Lung (tissue), 12 donors: Measurements from ENCODE around the gene DOCK1. TPM values are rescaled to one million over a fixed set of nuclear protein-coding genes. Genes with fewer than 3 reads are reported as not detected.

Experiments
- ATAC-seq: fragments of 200-7000 bp; cut with Tn5 transposase; one replicate; pipeline ENCODE4 v1.9.1; 2020; ENCODE audit warnings: moderate number of reproducible peaks; ENCODE audit not compliant: insufficient read depth, low FRiP score
- DNase-seq, 3 donors: peaks; one replicate each; pipeline ENCODE4 v3.0.0-alpha.2; 2013 to 2017
- H3K27ac ChIP-seq, 2 donors: one replicate each; pipeline ENCODE4 v1.5.1; 2013; ENCODE audit warnings: mild to moderate bottlenecking in 2 of 2, moderate library complexity in 2 of 2, control low read depth in 1 of 2, inconsistent platforms in 1 of 2, low read depth in 1 of 2, low read length in 1 of 2
- H3K27me3 ChIP-seq, 3 donors: one replicate each; pipeline ENCODE4 v1.5.1; 2013; ENCODE audit warnings: low read length in 2 of 3; ENCODE audit not compliant: control insufficient read depth in 3 of 3, insufficient read depth in 3 of 3
- H3K36me3 ChIP-seq, 4 donors: one replicate each; pipeline ENCODE4 v1.5.1; 2013; ENCODE audit warnings: low read length in 4 of 4, mild to moderate bottlenecking in 1 of 4, moderate library complexity in 1 of 4; ENCODE audit not compliant: control insufficient read depth in 4 of 4, insufficient read depth in 4 of 4
- H3K4me1 ChIP-seq, 5 donors: one replicate each; pipeline ENCODE4 v1.5.1; 2013; ENCODE audit warnings: low read length in 5 of 5, mild to moderate bottlenecking in 2 of 5, moderate library complexity in 1 of 5; ENCODE audit not compliant: control insufficient read depth in 5 of 5, insufficient read depth in 5 of 5
- H3K4me3 ChIP-seq: one replicate; pipeline ENCODE4 v1.5.1; 2013; ENCODE audit warnings: mild to moderate bottlenecking, control low read depth, moderate library complexity
- H3K9ac ChIP-seq, 2 donors: one replicate each; pipeline ENCODE4 v1.5.1; 2013; ENCODE audit warnings: low read length in 2 of 2, control low read depth in 1 of 2; ENCODE audit not compliant: insufficient read depth in 1 of 2
- H3K9me3 ChIP-seq, 4 donors: one replicate each; pipeline ENCODE4 v1.5.1; 2013; ENCODE audit warnings: low read length in 3 of 4, mild to moderate bottlenecking in 1 of 4, moderate library complexity in 1 of 4; ENCODE audit not compliant: control insufficient read depth in 4 of 4, insufficient read depth in 3 of 4
- WGBS, 2 donors: extraction: QIAGEN DNeasy Blood & Tissue Kit; methylation state at CpG; one replicate each; pipeline ENCODE4 v1.1.7; 2013; 5-methylcytosine and 5-hydroxymethylcytosine counted together
- polyA plus RNA-seq, 2 donors: library from polyadenylated mRNA; stranded (reverse); fragments of 200-250 nt; gene quantifications; one replicate each; pipeline ENCODE4 v1.2.1, GENCODE V29; 2013
- total RNA-seq, 2 donors: library from RNA; depleted of rRNA in 1 of 2; stranded (reverse); fragments of >200 nt in 1 of 2; gene quantifications; one replicate each; pipeline ENCODE4 v1.2.1, GENCODE V29; 2014 to 2021
- TF ChIP-seq, protein P1 (sequence below): IDR thresholded peaks from 2 replicates; pipeline ENCODE4 v1.5.1; 2012; ENCODE audit warnings: mild to moderate bottlenecking; ENCODE audit errors: control extremely low read depth, extremely low read depth
- donor health status: control.
- donor health status: control.
- donor health status: Bipolar disorder and iron deficiency.
- donor health status: healthy.
- donor health status: DM: yes; HTN: yes; CAD: no.

Gene DOCK1
- total and polyA plus RNA-seq, 4 donors, result 11.2 to 102 (median 30.5) TPM

DNA sequence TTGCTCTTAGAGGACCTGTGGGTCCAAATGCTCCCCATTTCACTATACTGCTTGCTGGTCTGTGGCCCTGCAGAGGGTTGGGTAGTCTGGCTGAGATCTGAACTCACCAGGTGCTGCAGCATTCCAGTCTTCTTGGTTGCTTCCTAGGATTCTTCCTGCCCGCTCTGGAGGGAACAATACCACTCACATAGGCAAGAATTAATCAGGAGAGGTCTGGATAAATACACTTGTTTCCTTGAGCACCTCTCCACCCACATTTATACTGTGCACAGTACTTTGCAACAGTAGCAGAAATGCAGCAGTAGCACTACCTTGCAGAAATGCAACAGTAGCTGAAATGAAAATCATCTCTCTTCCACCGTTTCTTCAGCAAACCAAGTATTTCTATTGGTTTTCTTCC, 165.9 kb downstream of the DOCK1 start:
- 70 to 93% methylated on average over 2 of the region's 2 CpGs for WGBS, 2 donors
- Histone ChIP-seq H3K9me3 (peaks cover 0 to 2% (median 0%) of the 10 kb centered on the region in 4 donors), H3K27ac (no peak overlapping the region), H3K36me3 (peaks cover 17 to 28% (median 24%) of the 10 kb centered on the region in 4 donors), H3K4me1 (no peaks in the 10 kb centered on the region), H3K4me3 (no peak overlapping the region), H3K9ac (no peak overlapping the region), H3K27me3 (no peaks in the 10 kb centered on the region)
- no peak for ATAC-seq
- no peak for DNase-seq
- TF ChIP-seq, protein P1, sequence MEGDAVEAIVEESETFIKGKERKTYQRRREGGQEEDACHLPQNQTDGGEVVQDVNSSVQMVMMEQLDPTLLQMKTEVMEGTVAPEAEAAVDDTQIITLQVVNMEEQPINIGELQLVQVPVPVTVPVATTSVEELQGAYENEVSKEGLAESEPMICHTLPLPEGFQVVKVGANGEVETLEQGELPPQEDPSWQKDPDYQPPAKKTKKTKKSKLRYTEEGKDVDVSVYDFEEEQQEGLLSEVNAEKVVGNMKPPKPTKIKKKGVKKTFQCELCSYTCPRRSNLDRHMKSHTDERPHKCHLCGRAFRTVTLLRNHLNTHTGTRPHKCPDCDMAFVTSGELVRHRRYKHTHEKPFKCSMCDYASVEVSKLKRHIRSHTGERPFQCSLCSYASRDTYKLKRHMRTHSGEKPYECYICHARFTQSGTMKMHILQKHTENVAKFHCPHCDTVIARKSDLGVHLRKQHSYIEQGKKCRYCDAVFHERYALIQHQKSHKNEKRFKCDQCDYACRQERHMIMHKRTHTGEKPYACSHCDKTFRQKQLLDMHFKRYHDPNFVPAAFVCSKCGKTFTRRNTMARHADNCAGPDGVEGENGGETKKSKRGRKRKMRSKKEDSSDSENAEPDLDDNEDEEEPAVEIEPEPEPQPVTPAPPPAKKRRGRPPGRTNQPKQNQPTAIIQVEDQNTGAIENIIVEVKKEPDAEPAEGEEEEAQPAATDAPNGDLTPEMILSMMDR, result no peak

DNA sequence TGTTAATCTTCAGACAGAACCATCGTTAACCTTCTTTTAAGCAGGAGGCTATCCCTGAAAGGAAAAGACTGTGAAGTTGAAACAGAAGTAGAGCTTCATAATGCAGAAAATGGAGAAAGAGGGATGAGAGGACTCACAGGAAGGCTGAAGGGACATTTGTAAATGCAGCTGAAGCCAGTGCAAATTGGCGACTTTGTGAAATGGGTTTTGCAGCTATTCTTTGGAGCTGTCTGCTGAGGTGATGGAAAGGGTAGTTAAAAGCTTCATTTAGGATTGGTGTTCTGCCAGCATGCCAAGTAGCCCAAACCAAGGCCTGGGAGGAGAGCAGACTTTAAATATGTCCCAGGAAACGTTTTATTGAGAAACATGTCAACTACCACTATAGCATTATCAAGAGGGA, 168.4 kb downstream of the DOCK1 start:
- DNase-seq (no peak), ATAC-seq (no peak)
- peaks cover 11 to 19% (median 17%) of the 10 kb centered on the region in 4 donors for H3K36me3 ChIP-seq
- H3K27me3 ChIP-seq, result no peaks in the 10 kb centered on the region
- TF ChIP-seq, protein P1, result no peak
- WGBS, 2 donors, result 84 to 88% methylated on average over 3 of the region's 3 CpGs
- H3K9me3 ChIP-seq, result peaks cover 0 to 2% (median 0%) of the 10 kb centered on the region in 4 donors
- H3K4me1 ChIP-seq, result no peaks in the 10 kb centered on the region
- H3K4me3 ChIP-seq, result no peak overlapping the region
- no peak overlapping the region for H3K9ac ChIP-seq
- H3K27ac ChIP-seq, result no peak overlapping the region

DNA sequence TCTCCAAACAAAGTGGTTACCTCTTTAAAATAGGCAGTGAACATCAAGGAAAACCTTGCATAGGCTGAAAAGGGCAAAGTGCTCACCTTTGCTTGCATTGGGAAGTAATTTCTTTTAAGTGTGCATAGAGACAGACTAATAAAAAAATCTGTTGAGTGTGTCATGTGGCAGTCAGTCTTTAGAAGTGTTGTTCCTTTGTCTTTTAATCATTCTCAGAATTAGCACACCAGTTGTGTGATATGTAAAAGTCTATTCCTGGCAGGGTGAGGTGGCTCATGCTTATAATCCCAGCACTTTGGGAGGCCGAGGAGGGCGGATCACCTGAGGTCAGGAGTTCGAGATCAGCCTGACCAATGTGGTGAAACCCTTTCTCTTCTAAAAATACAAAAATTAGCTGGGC, 174.2 kb downstream of the DOCK1 start:
- ATAC-seq, result no peak
- Histone ChIP-seq H3K4me3 (no peak overlapping the region), H3K9ac (no peak overlapping the region), H3K27ac (no peak overlapping the region), H3K36me3 (peaks cover 5 to 18% (median 10%) of the 10 kb centered on the region in 4 donors), H3K27me3 (no peaks in the 10 kb centered on the region), H3K4me1 (no peaks in the 10 kb centered on the region), H3K9me3 (peaks cover 0 to 2% (median 0%) of the 10 kb centered on the region in 4 donors)
- WGBS, 2 donors, result 99% methylated on average over 3 of the region's 3 CpGs
- no peak for DNase-seq
- TF ChIP-seq, protein P1, result no peak

DNA sequence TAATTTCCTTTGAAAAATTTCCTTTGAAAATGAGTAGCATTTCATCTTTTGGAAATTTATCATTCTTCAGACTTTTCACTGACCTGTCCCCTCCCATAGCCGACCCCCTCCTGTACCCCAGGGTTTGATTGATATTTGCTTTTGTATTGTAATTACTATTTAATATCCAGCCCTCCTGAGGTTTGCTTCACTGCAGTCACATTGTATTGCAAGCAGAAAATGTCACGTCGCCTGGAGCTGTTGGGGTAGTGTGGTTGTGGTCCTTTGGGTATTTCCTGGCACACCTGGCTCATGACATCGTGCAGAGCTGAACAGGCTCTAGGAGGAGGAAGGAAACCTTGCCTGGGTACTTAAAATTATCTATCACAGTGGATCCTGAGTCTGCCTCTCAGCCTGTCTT, 175.1 kb downstream of the DOCK1 start:
- ATAC-seq (no peak), DNase-seq (no peak)
- TF ChIP-seq, protein P1, result no peak
- no peaks in the 10 kb centered on the region for H3K27me3 ChIP-seq
- peaks cover 5 to 18% (median 9%) of the 10 kb centered on the region in 4 donors for H3K36me3 ChIP-seq
- H3K4me3 ChIP-seq, result no peak overlapping the region
- H3K9ac ChIP-seq, result no peak overlapping the region
- H3K4me1 ChIP-seq, result no peaks in the 10 kb centered on the region
- 56 to 71% methylated on average over 4 of the region's 4 CpGs for WGBS, 2 donors
- H3K27ac ChIP-seq, result no peak overlapping the region
- peaks cover 0 to 2% (median 0%) of the 10 kb centered on the region in 4 donors for H3K9me3 ChIP-seq
